Smooth muscle cell (in vitro differentiated cells): ENCODE measurements around the gene CAMKV. TPM values are rescaled to one million over a fixed set of nuclear protein-coding genes. Genes with fewer than 3 reads are reported as not detected.
"Not testable (repeated sequence)": the region's sequence is repeated elsewhere in the genome, so short reads cannot be mapped to it uniquely, and the experiment has no call there.

ENCODE experiments used
- DNase-seq: peaks from one replicate; lab custom pipeline; 2025; ENCODE audit not compliant: unreplicated experiment; lab: John Stamatoyannopoulos, UW
- H2AFZ ChIP-seq: fragments of 200-600 bp; sonication (generic); 2 replicates; pipeline ENCODE4 v1.6.0; 2016; ENCODE audit warnings: antibody characterized with exemption, low read depth, mild to moderate bottlenecking
- H3F3A ChIP-seq: fragments of 200-600 bp; sonication (generic); 2 replicates; pipeline ENCODE4 v1.6.0; 2017; ENCODE audit warnings: antibody characterized with exemption, low read depth
- H3K27ac ChIP-seq: fragments of 200-600 bp; sonication (generic); 2 replicates; pipeline ENCODE4 v1.5.1; 2016; ENCODE audit warnings: low read depth, mild to moderate bottlenecking
- H3K27me3 ChIP-seq: fragments of 200-600 bp; sonication (generic); 2 replicates; pipeline ENCODE4 v1.6.1; 2016; ENCODE audit warnings: low read depth, mild to moderate bottlenecking
- H3K36me3 ChIP-seq: fragments of 200-600 bp; sonication (generic); 2 replicates; pipeline ENCODE4 v1.5.1; 2016; ENCODE audit warnings: low read depth
- H3K4me1 ChIP-seq: fragments of 200-600 bp; sonication (generic); 2 replicates; pipeline ENCODE4 v1.5.1; 2016; ENCODE audit warnings: low read depth
- H3K4me2 ChIP-seq: fragments of 200-600 bp; sonication (generic); 2 replicates; pipeline ENCODE4 v1.6.0; 2016; ENCODE audit warnings: mild to moderate bottlenecking
- H3K4me3 ChIP-seq: fragments of 200-600 bp; sonication (generic); 2 replicates; pipeline ENCODE4 v1.5.1; 2016; ENCODE audit warnings: mild to moderate bottlenecking
- H3K79me2 ChIP-seq: fragments of 200-600 bp; sonication (generic); 2 replicates; pipeline ENCODE4 v1.6.0; 2016; ENCODE audit warnings: low read depth, mild to moderate bottlenecking
- H3K9ac ChIP-seq: fragments of 200-600 bp; sonication (generic); 2 replicates; pipeline ENCODE4 v1.6.0; 2016; ENCODE audit warnings: low read depth
- H3K9me3 ChIP-seq: fragments of 200-600 bp; sonication (generic); replicated peaks from 2 replicates; pipeline ENCODE4 v1.5.1; 2016; ENCODE audit warnings: low read depth
- H4K20me1 ChIP-seq: fragments of 200-600 bp; sonication (generic); 2 replicates; pipeline ENCODE4 v1.6.0; 2016; ENCODE audit warnings: low read depth
- CTCF ChIP-seq: fragments of 200-600 bp; sonication (generic); IDR thresholded peaks from 2 replicates; pipeline ENCODE4 v1.5.1; 2017; ENCODE audit warnings: borderline replicate concordance, mild to moderate bottlenecking, antibody characterized with exemption; ENCODE audit not compliant: insufficient read depth, poor library complexity, severe bottlenecking
- WGBS: methylation state at CpG from one replicate; pipeline ENCODE4 v1.1.7; 2016; ENCODE audit warnings: low lambda C conversion rate; 5-methylcytosine and 5-hydroxymethylcytosine counted together
- polyA plus RNA-seq: library from polyadenylated mRNA; unstranded; fragments of >200 nt; fragmentation: Nextera tagmentation; extraction: Ambion mirVana; gene quantifications from 2 replicates; pipeline ENCODE4 v1.2.1, GENCODE V29; 2016
- total RNA-seq: library from RNA; depleted of rRNA; stranded (reverse); fragments of >200 nt; gene quantifications from 2 replicates; pipeline ENCODE4 v1.2.3, GENCODE V29; 2014

The CAMKV gene
- total and polyA plus RNA-seq, 2 experiments from 2014 or later, result not detected

- 57% methylated on average over 6 of the region's 6 CpGs for WGBS
- no peaks in the 10 kb centered on the region for H3K27me3 ChIP-seq
- no peaks in the 10 kb centered on the region for H3K9me3 ChIP-seq
- no peaks in the 10 kb centered on the region for H3K79me2 ChIP-seq
- peak; percentile 28 for DNase-seq
- no peaks in the 10 kb centered on the region for H4K20me1 ChIP-seq
- H2AFZ ChIP-seq, result no peak overlapping the region
- no peak overlapping the region for H3K4me3 ChIP-seq
- TF ChIP-seq CTCF, result peak; percentile 91
- no peaks in the 10 kb centered on the region for H3K36me3 ChIP-seq
- H3K27ac ChIP-seq, result no peak overlapping the region
- no peaks in the 10 kb centered on the region for H3F3A ChIP-seq
- H3K9ac ChIP-seq, result no peak overlapping the region
- no peak overlapping the region for H3K4me2 ChIP-seq
- H3K4me1 ChIP-seq, result no peaks in the 10 kb centered on the region
These were observed 30.4 kb downstream of the CAMKV start for GRCh38 chr3:49839193-49839809.

DNA sequence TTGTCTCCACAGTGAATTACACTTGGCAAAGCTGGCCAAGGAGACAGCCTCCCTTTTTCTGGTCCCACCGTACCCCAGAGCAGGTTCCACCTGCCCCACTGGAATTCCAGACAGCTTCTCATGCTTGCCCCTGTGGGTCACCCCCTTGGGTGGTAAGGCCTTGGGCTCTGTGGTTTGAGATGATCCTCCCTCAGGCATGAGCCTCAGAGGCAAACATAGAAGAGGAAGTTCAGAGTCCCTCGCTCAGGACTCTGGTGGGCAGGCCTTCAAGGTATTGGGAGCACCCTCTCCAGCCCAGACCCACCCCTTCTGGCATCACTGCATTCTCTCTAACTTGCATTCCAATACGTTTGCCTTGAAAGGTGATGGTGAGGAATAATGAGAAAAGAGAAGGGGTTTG is 38.4 kb downstream of the CAMKV start:
- Histone ChIP-seq H4K20me1 (no peaks in the 10 kb centered on the region), H3K9ac (no peak overlapping the region), H3K27me3 (no peaks in the 10 kb centered on the region), H3K79me2 (no peaks in the 10 kb centered on the region), H3F3A (no peaks in the 10 kb centered on the region), H3K27ac (no peak overlapping the region), H3K4me3 (no peak overlapping the region), H3K9me3 (no peaks in the 10 kb centered on the region), H3K4me2 (no peak overlapping the region), H3K36me3 (no peaks in the 10 kb centered on the region), H2AFZ (no peak overlapping the region), H3K4me1 (no peaks in the 10 kb centered on the region)
- 59% methylated on average over 3 of the region's 3 CpGs for WGBS
- DNase-seq, result no peak
- no peak for TF ChIP-seq CTCF

- Histone ChIP-seq H3K4me2 (no peak overlapping the region), H3K4me1 (no peaks in the 10 kb centered on the region), H3K79me2 (no peaks in the 10 kb centered on the region), H3K9me3 (no peaks in the 10 kb centered on the region), H3K27ac (no peak overlapping the region), H3F3A (no peaks in the 10 kb centered on the region), H3K36me3 (no peaks in the 10 kb centered on the region), H4K20me1 (no peaks in the 10 kb centered on the region), H3K27me3 (no peaks in the 10 kb centered on the region), H3K4me3 (no peak overlapping the region), H2AFZ (no peak overlapping the region), H3K9ac (no peak overlapping the region)
- no peak for TF ChIP-seq CTCF
- WGBS, result 96% methylated on average over 6 of the region's 6 CpGs
- no peak for DNase-seq
These were observed 43.7 kb downstream of the CAMKV start for GRCh38 chr3:49826016-49826415.

DNA sequence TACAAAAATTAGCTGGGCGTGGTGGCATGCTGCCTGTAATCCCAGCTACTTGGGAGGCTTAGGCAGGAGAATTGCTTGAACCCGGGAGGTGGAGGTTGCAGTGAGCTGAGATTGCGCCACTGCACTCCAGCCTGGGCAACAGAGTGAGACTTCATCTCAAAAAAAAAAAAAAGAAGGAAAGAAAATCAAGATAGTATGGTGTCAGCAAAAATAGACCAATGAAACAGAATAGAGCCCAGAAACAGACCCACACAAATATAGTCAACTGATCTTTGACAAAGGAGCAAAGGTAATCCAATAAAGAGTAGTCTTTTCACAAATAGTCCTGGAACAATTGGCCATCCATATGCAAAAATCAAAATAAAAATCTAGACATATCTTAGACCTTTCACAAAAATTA is 46.6 kb downstream of the CAMKV start:
- H3K27ac ChIP-seq, H3K4me1 ChIP-seq, H3K4me3 ChIP-seq, H3K27me3 ChIP-seq, H3K79me2 ChIP-seq, H3F3A ChIP-seq, DNase-seq, H3K4me2 ChIP-seq, H3K9me3 ChIP-seq, H4K20me1 ChIP-seq, H3K9ac ChIP-seq, H3K36me3 ChIP-seq, H2AFZ ChIP-seq: not testable (repeated sequence)
- 93% methylated on average over 3 of the region's 3 CpGs for WGBS
